Activated B cell treated with CpG ODN at 0.5 μM for 24 hours (primary cell): Measurements from ENCODE around the gene ZNF497. TPM values are rescaled to one million over a fixed set of nuclear protein-coding genes. Genes with fewer than 3 reads are reported as not detected.
"Not testable (repeated sequence)": the region's sequence is repeated elsewhere in the genome, so short reads cannot be mapped to it uniquely, and the experiment has no call there.

ENCODE experiments used
- ATAC-seq: fragments of 200-7000 bp; cut with Tn5 transposase; one replicate; pipeline ENCODE4 v1.10.0; 2021; ENCODE audit warnings: low read depth, mild to moderate bottlenecking, moderate library complexity
- CTCF ChIA-PET: fragments of 350-600 bp; sonication (Branson Sonifier 250); formaldehyde crosslinking; loops from one replicate; lab custom pipeline; 2021; ENCODE audit warnings: antibody characterized with exemption; lab: Charles Lee
- POLR2A ChIA-PET: fragments of 350-600 bp; sonication (Branson Sonifier 250); formaldehyde crosslinking; loops from one replicate; lab custom pipeline; 2021; ENCODE audit warnings: antibody characterized with exemption; lab: Charles Lee
- DNase-seq: peaks from one replicate; pipeline ENCODE4 v3.0.0; 2022
- H3K27ac Mint-ChIP-seq: one replicate; pipeline ENCODE4 v1.8.0; 2020; ENCODE audit warnings: mixed read lengths
- H3K27me3 Mint-ChIP-seq: one replicate; pipeline ENCODE4 v1.8.0; 2021; ENCODE audit warnings: mixed read lengths
- H3K36me3 Mint-ChIP-seq: one replicate; pipeline ENCODE4 v1.8.0; 2021; ENCODE audit warnings: low read depth, mixed read lengths
- H3K4me1 Mint-ChIP-seq: one replicate; pipeline ENCODE4 v1.8.0; 2021; ENCODE audit warnings: mixed read lengths
- H3K4me3 Mint-ChIP-seq: one replicate; pipeline ENCODE4 v1.8.0; 2020; ENCODE audit warnings: mild to moderate bottlenecking, mixed read lengths
- H3K9me3 Mint-ChIP-seq: one replicate; pipeline ENCODE4 v1.8.0; 2020; ENCODE audit warnings: mixed read lengths
- intact Hi-C: fragments of 100-400 bp; cut with micrococcal nuclease; formaldehyde crosslinking; loops from one replicate; pipeline ENCODE4 v1.15.1; 2024
- total RNA-seq: library from RNA; stranded (reverse); gene quantifications from 2 replicates; pipeline ENCODE4 v1.2.3, GENCODE V29; 2022
- TF ChIP-seq, protein P1 (sequence below): fragments of 200-600 bp; IDR thresholded peaks from one replicate; pipeline ENCODE4 v1.8.0; 2022; ENCODE audit warnings: antibody characterized with exemption, mild to moderate bottlenecking

The ZNF497 gene
- total RNA-seq, 1 donor from 2014 or later = 2.1 TPM

DNA sequence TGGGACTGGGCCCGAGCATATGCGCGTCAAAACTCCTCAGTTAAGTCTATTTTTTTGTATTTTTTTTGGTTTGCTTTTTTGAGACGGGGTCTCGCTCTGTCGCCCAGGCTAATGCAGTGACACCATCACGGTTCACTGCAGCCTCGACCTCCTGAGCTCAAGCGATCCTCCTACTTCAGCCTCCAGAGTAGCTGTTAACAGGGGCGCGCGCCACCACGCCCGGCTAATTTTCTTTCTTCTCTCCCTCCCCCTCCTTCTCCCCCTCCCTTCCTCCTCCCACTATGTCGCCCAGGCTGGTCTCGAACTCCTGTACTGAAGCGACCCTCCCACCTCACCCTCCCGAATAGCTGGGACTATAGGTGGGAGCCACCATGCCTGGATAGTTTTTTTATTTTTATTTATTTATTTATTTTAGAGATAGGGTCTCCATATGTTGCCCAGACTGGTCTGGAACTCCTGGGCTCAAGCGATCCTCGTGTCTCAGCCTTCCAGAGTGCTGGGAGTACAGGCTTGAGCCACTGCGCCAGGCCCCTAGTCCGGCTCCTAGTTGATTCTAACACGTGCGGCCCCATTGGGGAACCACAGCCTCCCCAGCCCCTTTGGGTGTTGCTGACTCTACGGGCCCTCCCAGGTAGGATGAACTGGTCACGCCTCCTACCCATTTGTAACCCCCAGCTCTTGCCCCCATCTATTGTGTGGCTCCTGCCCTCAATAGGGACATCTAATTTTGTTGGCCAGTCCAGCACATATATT lies 19.1 kb upstream of the ZNF497 start:
- Mint-ChIP-seq H3K9me3 (no peaks in the 10 kb centered on the region), H3K27me3 (no peaks in the 10 kb centered on the region), H3K27ac (peak overlapping the region; percentile 87), H3K4me1 (peaks cover 40% of the 10 kb centered on the region), H3K4me3 (peak overlapping the region; percentile 83), H3K36me3 (no peaks in the 10 kb centered on the region)
- ChIA-PET POLR2A (interaction anchor here (0.6 to 4.2 kb wide), 21 partner anchors 9 to 717 kb away, joined by 3 to 89 read pairs (median 3); partner anchors contain the start of genes CHMP2A, TRIM28, UBE2M and ZBTB45), CTCF (interaction anchor here (1.0 to 1.3 kb wide), 2 partner anchors 19 to 138 kb away, joined by 3 to 4 read pairs; partner anchors contain the start of genes ZBTB45 and ZNF497)
- ATAC-seq (no peak), DNase-seq (no peak)
- TF ChIP-seq, protein P1, sequence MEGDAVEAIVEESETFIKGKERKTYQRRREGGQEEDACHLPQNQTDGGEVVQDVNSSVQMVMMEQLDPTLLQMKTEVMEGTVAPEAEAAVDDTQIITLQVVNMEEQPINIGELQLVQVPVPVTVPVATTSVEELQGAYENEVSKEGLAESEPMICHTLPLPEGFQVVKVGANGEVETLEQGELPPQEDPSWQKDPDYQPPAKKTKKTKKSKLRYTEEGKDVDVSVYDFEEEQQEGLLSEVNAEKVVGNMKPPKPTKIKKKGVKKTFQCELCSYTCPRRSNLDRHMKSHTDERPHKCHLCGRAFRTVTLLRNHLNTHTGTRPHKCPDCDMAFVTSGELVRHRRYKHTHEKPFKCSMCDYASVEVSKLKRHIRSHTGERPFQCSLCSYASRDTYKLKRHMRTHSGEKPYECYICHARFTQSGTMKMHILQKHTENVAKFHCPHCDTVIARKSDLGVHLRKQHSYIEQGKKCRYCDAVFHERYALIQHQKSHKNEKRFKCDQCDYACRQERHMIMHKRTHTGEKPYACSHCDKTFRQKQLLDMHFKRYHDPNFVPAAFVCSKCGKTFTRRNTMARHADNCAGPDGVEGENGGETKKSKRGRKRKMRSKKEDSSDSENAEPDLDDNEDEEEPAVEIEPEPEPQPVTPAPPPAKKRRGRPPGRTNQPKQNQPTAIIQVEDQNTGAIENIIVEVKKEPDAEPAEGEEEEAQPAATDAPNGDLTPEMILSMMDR = no peak
- intact Hi-C loops = loop anchor here (1.0 to 2.0 kb wide), 13 partner anchors 19 to 198 kb away; partner anchors contain the start of genes ERVK3-1, MZF1, ZBTB45 and ZNF132

DNA sequence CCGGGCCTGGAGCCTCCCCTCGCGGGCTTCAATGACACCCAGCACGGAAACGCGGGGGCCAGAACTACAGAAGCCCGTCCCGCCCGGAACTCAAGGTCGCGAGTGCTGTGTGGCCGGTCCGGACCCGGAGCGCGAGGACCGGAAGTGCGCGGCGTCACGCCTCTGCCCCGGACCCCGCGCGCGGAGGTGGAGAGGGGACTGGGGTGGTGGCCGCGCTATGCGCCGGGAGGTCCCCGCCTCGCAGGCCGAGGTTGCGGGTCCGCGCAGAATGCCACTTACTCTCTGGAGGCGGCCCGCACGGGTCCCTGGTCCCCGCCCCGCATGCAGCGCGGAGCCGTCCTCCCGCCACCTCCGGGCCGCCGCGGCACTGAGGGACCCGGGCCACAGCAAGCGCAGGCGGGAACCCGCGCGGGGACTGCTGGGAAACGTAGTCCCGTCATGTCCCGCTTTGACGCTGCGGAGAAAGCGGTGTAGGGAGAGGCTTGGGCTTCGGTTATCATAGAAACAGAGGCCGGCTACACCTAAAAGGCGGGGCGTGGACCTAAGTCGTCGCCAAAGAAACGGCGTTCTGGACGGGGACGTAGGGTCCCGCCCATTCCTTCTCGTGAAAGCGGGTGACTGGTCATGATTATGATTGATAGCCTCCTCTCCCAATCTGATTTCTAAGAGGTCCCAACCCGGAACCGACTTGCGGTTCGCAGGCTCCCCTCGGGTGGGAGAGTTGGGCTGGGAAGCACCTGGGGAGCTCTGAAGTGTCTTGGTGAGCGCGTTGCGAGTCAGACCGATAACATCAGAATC lies 18.3 kb upstream of the ZNF497 start, which contains the start of gene ZNF837:
Gene ZNF837, minus strand, starts transcription at position 369 of the 798 bp plus-strand sequence. CDS start 11,698 bp downstream, outside the sequence.
- Mint-ChIP-seq H3K4me3 (peak within 1 kb of the TSS; percentile 83), H3K36me3 (no peaks in the 10 kb centered on the region), H3K9me3 (no peaks in the 10 kb centered on the region), H3K27ac (peak within 1 kb of the TSS; percentile 87), H3K4me1 (peaks cover 37% of the 10 kb centered on the region), H3K27me3 (no peaks in the 10 kb centered on the region)
- DNase-seq (peak; percentile 96), ATAC-seq (peak; percentile 86)
- intact Hi-C loops = loop anchor here (1.0 to 2.0 kb wide), 14 partner anchors 19 to 198 kb away; partner anchors contain the start of genes ERVK3-1, MZF1, ZBTB45 and ZNF132
- TF ChIP-seq, protein P1 = no peak
- ChIA-PET CTCF (interaction anchor here (1.0 to 1.3 kb wide), 2 partner anchors 18 to 139 kb away, joined by 3 to 4 read pairs; partner anchors contain the start of genes ZBTB45 and ZNF497), POLR2A (interaction anchor here (0.5 to 4.2 kb wide), 20 partner anchors 10 to 634 kb away, joined by 3 to 89 read pairs (median 4); partner anchors contain the start of genes CHMP2A, TRIM28, UBE2M and ZBTB45)

DNA sequence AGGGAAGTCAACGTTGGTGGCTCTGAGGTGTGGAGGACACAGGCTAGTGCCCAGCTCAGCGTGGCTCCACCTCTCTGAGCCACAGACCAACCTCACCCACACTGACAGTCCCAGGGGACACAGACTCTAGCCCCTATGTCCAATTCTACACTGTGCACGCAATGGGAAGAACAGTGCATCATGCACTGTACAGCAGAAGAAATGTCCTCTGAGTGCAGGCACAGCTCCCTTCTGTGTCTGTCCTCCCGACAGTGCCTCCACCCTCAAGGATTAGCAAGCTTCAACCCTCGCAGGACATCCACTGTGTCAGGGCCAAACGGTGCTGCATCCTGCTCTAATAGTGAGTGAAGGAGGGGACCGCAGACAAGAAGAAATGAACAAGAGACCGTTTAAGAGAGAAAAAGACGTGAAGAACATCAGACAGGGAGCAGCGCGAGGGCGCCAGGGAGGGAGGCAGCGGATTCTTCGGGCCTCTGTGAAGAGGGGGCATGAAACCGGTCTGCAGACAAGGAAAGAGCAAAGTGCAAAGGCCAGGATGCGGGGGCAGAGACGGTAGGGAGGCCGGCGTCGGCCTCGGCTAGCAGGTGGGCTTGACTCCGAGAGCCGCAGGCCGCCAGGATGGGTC lies 17.6 kb upstream of the ZNF497 start:
- no peaks in the 10 kb centered on the region for H3K27me3 Mint-ChIP-seq
- H3K27ac Mint-ChIP-seq = peak overlapping the region; percentile 87
- ChIA-PET POLR2A (interaction anchor here (0.7 to 4.2 kb wide), 4 partner anchors 17 to 54 kb away, joined by 3 to 89 read pairs (median 3); partner anchors contain the start of genes ZNF497, ZNF584 and ZSCAN22), CTCF (no interaction called here)
- no peak for DNase-seq
- TF ChIP-seq, protein P1 = no peak
- peak overlapping the region; percentile 83 for H3K4me3 Mint-ChIP-seq
- peaks cover 32% of the 10 kb centered on the region for H3K4me1 Mint-ChIP-seq
- ATAC-seq = no peak
- H3K9me3 Mint-ChIP-seq = no peaks in the 10 kb centered on the region
- intact Hi-C loops = loop anchor here (1.0 to 2.0 kb wide), 4 partner anchors 71 to 119 kb away; partner anchors contain the start of genes ZNF324B, ZNF446 and ZNF8
- no peaks in the 10 kb centered on the region for H3K36me3 Mint-ChIP-seq

DNA sequence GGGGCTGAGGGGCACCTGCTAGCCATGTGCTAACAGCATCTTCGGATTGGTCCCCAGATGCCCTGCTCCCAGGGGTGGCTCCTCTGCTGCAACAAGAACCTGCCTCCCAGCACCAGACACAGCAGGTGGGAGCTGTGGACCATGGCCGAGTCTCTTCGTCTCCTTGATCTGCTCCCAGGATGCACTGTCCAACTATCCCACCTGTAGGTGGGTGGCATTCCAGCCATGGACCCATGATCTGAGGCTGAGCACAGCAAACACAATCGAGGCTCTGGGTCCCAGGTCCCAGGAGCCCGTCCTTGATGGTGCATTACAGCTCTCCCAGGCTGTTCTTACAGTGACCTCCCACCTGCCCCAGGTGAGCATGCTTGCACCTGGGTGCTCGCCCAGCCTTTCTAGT lies 16.7 kb upstream of the ZNF497 start:
- no peak for DNase-seq
- intact Hi-C loops = no loop called here
- ChIA-PET POLR2A (interaction anchor here (0.7 to 4.2 kb wide), 5 partner anchors 16 to 74 kb away, joined by 3 to 89 read pairs (median 3); partner anchors contain the start of genes ERVK3-1, ZNF497, ZNF584 and ZSCAN22), CTCF (interaction anchor here (0.8 kb wide), 1 partner anchor 15 kb away, joined by 3 read pairs; no protein-coding TSS in a partner anchor)
- Mint-ChIP-seq H3K27ac (peak overlapping the region; percentile 87), H3K27me3 (no peaks in the 10 kb centered on the region), H3K9me3 (no peaks in the 10 kb centered on the region), H3K36me3 (no peaks in the 10 kb centered on the region), H3K4me3 (no peak overlapping the region), H3K4me1 (peaks cover 32% of the 10 kb centered on the region)
- ATAC-seq = no peak
- TF ChIP-seq, protein P1 = no peak

DNA sequence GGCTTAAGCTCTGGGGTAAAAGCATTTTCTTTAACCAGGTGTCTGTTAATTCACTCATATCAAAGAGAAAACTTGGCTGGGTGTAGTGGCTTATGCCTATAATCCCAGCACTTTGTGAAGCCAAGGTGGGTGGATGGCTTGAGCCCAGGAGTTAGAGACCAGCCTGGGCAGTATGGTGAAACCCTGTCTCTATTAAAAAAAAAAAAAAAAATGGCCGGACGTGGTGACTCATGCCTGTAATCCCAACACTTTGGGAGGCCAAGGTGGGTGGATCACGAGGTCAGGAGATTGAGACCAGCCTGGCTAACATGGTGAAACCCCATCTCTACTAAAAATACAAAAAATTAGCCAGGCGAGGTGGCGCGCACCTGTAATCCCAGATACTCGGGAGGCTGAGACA lies 14.2 kb upstream of the ZNF497 start:
- ATAC-seq, H3K27me3 Mint-ChIP-seq, DNase-seq, CTCF ChIA-PET, intact Hi-C loops, H3K9me3 Mint-ChIP-seq, H3K4me3 Mint-ChIP-seq, H3K36me3 Mint-ChIP-seq, H3K27ac Mint-ChIP-seq: not testable (repeated sequence)
- peaks cover 23% of the 10 kb centered on the region for H3K4me1 Mint-ChIP-seq
- POLR2A ChIA-PET = interaction anchor here (1.0 kb wide), 1 partner anchor 14 kb away, joined by 6 read pairs; the partner anchor contains the start of gene ZNF497
